ENCODE results near the gene EML3.
A peak's percentile ranks its signal among the peaks of the same experiment; 100 is the strongest.

The EML3 gene

DNA sequence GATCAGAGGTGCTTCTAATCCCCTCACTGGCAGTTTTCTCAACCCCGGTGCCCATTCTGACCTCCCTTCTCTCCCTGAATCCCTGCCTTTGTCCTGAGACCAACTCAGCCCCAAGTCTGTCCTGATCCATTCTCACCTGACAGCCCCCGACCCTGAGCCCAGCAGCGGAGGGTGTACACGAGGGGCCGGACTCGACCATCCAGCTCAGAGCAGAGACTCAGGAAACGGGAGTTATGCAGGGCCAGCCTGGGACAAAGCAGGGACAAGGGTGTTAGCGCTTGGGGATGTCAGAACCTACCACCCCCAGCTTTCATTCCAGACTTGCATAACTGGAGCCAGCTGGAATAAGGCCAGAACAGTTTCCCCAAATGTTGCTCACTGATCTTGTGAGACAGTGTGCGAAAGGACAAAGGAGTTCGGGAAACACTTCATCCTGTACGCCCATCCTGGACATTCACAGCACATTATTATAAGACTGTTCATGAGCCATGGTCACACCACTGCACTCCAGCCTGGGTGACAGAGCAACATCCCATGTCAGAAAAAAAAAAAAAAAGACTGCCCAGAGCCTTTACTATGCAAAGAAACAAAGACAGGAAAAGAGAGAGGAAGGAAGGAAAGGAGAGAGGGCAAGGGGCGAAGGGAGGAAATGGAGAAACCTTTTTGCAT lies 35.4 kb downstream of the EML3 start:
- TF ChIP-seq ZFP3 (CRISPR knock-in tag; IDR thresholded peaks at IDR 0.05) (no peak), ZFP30 (CRISPR knock-in tag; IDR thresholded peaks at IDR 0.05) (no peak), TOX (CRISPR knock-in tag; IDR thresholded peaks at IDR 0.05; ENCODE audit: borderline replicate concordance) (no peak), CSDC2 (CRISPR knock-in tag; IDR thresholded peaks at IDR 0.05) (no peak), RARB (CRISPR knock-in tag; IDR thresholded peaks at IDR 0.05) (no peak), ZNF565 (CRISPR knock-in tag; conservative IDR thresholded peaks at IDR 0.05; ENCODE audit: low read depth) (no peak), ARNTL (CRISPR knock-in tag; IDR thresholded peaks at IDR 0.05; ENCODE audit: borderline replicate concordance, low read depth) (no peak), TCF4 (CRISPR knock-in tag; IDR thresholded peaks at IDR 0.05; ENCODE audit: borderline replicate concordance) (no peak), ESRRG (CRISPR knock-in tag; IDR thresholded peaks at IDR 0.05) (no peak), BACH2 (CRISPR knock-in tag; IDR thresholded peaks at IDR 0.05; ENCODE audit: borderline replicate concordance) (no peak), ZNF8 (CRISPR knock-in tag; IDR thresholded peaks at IDR 0.05) (no peak), PPARA (CRISPR knock-in tag; IDR thresholded peaks at IDR 0.05; ENCODE audit: borderline replicate concordance) (no peak), SNAI2 (CRISPR knock-in tag; IDR thresholded peaks at IDR 0.05) (no peak)
- TF ChIP-seq, protein P1, sequence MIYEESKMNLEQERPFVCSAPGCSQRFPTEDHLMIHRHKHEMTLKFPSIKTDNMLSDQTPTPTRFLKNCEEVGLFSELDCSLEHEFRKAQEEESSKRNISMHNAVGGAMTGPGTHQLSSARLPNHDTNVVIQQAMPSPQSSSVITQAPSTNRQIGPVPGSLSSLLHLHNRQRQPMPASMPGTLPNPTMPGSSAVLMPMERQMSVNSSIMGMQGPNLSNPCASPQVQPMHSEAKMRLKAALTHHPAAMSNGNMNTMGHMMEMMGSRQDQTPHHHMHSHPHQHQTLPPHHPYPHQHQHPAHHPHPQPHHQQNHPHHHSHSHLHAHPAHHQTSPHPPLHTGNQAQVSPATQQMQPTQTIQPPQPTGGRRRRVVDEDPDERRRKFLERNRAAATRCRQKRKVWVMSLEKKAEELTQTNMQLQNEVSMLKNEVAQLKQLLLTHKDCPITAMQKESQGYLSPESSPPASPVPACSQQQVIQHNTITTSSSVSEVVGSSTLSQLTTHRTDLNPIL (CRISPR knock-in tag; IDR thresholded peaks at IDR 0.05; ENCODE audit: low read depth), result no peak
- ATAC-seq, result no peak

DNA sequence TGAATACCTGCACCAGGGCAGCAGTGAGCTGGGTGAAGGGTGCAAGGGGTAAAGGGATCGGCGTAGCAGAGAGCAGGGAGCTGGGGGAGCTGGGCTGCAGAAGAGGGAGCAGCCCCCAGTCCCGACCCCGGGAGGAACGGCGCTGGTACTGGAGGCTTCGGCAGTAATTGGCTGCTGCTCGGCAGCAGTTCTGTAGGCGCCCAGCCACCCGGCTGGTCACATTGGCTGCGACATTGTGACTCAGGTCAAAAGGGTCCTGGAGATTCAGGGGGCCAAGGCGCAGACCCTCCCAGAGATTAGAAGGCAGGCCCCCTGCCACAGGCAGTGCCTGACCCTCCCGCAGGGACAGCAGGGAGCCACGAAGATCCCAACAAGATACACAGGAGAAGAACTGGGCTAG lies 36.7 kb downstream of the EML3 start:
- no peak for ATAC-seq

DNA sequence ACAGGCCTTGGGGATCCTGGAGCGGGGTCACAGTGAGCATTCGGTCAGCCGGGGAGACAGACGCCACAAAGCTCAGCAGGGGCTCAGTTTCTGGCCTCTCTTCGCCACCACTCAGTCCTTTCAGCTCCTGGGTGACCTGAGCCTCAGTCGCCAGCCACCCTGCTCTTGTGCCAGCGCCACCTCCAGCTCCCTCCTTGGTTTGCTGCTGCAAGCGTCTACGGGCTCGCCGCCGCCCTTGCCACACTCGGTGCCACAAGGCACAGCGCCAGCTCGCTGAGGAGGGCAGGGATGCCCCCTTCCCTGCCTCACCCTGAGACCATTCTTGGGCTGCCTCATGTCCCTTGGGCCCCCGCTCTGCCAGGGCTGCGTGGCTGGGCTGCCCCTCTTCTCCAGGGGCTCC lies 37.4 kb downstream of the EML3 start:
- TF ChIP-seq ISL1 (CRISPR knock-in tag; IDR thresholded peaks at IDR 0.05) (no peak), TOX (CRISPR knock-in tag; IDR thresholded peaks at IDR 0.05; ENCODE audit: borderline replicate concordance) (no peak)
- no peak for ATAC-seq

More for the DNA sequence above, 36.7 kb downstream of the EML3 start:
- TF ChIP-seq ZNF565 (CRISPR knock-in tag; conservative IDR thresholded peaks at IDR 0.05; ENCODE audit: low read depth) (no peak), TCF4 (CRISPR knock-in tag; IDR thresholded peaks at IDR 0.05; ENCODE audit: borderline replicate concordance) (no peak), ZNF70 (CRISPR knock-in tag; IDR thresholded peaks at IDR 0.05) (no peak)

DNA sequence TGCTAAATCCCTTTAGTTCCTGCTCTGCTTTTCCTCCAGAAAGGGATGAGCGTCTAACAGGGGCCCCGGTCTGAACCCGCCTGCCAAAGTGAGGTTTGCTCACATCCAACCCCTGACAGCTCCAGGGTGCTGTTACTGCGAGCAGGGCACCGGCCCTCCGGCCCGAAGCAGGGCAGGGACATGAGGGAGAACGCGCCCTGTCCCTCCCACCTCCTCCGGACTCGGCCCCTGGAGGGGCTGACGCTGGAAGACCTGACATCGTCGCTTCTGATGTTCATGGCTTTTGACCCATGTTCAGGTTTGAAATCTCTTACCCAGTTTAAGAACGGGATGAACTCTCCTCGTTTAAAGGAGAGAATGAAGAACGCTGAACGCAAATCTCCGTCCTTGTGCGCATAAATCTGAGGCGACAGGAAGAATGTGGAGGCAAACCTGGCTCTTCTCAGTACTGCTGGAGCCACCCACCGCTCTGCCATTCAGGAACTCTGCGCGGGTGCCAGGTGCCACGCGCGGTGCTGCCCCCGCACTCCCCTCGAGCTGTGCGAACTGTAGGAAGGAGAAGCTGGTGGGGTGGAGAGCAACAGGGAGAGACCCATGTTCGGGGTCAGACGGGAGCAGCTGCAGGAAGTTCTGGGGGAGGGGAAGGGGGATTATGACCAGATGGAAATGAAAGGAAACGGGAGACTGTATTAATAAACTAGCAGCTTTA lies 38.1 kb downstream of the EML3 start:
- no peak for TF ChIP-seq TOX (CRISPR knock-in tag; IDR thresholded peaks at IDR 0.05; ENCODE audit: borderline replicate concordance)
- TF ChIP-seq, protein P1 (CRISPR knock-in tag; IDR thresholded peaks at IDR 0.05; ENCODE audit: low read depth), result no peak
- no peak for TF ChIP-seq ZC3H10 (CRISPR knock-in tag; IDR thresholded peaks at IDR 0.05)
- no peak for TF ChIP-seq GLIS3 (CRISPR knock-in tag; IDR thresholded peaks at IDR 0.05)
- no peak for TF ChIP-seq TCF4 (CRISPR knock-in tag; IDR thresholded peaks at IDR 0.05; ENCODE audit: borderline replicate concordance)
- TF ChIP-seq, protein P2, sequence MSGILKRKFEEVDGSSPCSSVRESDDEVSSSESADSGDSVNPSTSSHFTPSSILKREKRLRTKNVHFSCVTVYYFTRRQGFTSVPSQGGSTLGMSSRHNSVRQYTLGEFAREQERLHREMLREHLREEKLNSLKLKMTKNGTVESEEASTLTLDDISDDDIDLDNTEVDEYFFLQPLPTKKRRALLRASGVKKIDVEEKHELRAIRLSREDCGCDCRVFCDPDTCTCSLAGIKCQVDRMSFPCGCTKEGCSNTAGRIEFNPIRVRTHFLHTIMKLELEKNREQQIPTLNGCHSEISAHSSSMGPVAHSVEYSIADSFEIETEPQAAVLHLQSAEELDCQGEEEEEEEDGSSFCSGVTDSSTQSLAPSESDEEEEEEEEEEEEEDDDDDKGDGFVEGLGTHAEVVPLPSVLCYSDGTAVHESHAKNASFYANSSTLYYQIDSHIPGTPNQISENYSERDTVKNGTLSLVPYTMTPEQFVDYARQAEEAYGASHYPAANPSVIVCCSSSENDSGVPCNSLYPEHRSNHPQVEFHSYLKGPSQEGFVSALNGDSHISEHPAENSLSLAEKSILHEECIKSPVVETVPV (CRISPR knock-in tag; IDR thresholded peaks at IDR 0.05), result no peak
- TF ChIP-seq PPARA (CRISPR knock-in tag; IDR thresholded peaks at IDR 0.05; ENCODE audit: borderline replicate concordance), result no peak
- no peak for TF ChIP-seq ISL1 (CRISPR knock-in tag; IDR thresholded peaks at IDR 0.05)
- no peak for TF ChIP-seq ZFP3 (CRISPR knock-in tag; IDR thresholded peaks at IDR 0.05)
- no peak for TF ChIP-seq SNAI2 (CRISPR knock-in tag; IDR thresholded peaks at IDR 0.05)
- no peak for TF ChIP-seq ZFP30 (CRISPR knock-in tag; IDR thresholded peaks at IDR 0.05)
- TF ChIP-seq ZNF70 (CRISPR knock-in tag; IDR thresholded peaks at IDR 0.05), result no peak
- peak; percentile 37 for ATAC-seq

DNA sequence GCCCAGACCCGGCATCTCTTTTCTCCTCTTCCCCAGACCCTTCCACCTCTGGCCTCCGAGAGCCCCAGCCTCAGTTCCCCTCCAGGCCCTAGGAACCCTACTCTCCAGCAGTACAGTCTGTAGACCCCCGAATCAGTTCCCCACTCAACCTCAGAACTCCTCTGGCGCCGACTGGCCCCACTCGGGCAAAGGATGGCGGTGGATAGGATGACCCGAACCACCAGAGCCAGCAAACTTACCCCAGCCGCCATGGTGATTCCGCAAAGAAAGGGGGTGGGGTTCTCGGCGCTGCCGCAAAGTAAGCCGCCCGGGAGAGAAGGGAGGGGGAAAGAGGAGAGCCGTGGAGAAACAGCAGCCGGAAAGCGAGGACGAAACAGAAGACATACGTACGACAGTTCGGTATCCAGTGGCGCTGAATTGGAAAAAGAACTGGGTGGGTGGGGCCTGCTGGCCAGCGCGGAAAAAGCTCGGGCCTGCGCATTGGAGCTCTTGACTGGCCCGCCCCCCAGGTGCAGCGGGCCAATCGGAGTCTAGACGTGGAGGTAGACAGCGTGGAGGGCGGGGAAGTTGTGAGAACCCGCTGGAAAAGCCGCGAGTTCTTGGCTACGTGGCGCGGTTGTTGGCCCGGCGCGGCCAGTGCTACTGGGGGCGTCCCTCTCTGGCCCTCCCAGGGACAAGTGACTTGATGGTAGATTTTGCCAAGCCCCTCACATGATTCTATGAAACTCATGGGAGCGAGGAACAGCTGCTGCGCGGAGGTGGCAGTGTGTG lies 38.8 kb downstream of the EML3 start, which contains the start of gene EEF1G:
Gene EEF1G, minus strand, starts transcription at position 300 of the 771 bp plus-strand sequence. Its CDS starts 49 bp downstream, at position 251.
- peak; percentile 94 for ATAC-seq
- TF ChIP-seq GLIS3 (CRISPR knock-in tag; IDR thresholded peaks at IDR 0.05) (no peak), ZFP3 (CRISPR knock-in tag; IDR thresholded peaks at IDR 0.05) (no peak), ZC3H10 (CRISPR knock-in tag; IDR thresholded peaks at IDR 0.05) (no peak), ZNF565 (CRISPR knock-in tag; conservative IDR thresholded peaks at IDR 0.05; ENCODE audit: low read depth) (no peak)
- TF ChIP-seq, protein P3, sequence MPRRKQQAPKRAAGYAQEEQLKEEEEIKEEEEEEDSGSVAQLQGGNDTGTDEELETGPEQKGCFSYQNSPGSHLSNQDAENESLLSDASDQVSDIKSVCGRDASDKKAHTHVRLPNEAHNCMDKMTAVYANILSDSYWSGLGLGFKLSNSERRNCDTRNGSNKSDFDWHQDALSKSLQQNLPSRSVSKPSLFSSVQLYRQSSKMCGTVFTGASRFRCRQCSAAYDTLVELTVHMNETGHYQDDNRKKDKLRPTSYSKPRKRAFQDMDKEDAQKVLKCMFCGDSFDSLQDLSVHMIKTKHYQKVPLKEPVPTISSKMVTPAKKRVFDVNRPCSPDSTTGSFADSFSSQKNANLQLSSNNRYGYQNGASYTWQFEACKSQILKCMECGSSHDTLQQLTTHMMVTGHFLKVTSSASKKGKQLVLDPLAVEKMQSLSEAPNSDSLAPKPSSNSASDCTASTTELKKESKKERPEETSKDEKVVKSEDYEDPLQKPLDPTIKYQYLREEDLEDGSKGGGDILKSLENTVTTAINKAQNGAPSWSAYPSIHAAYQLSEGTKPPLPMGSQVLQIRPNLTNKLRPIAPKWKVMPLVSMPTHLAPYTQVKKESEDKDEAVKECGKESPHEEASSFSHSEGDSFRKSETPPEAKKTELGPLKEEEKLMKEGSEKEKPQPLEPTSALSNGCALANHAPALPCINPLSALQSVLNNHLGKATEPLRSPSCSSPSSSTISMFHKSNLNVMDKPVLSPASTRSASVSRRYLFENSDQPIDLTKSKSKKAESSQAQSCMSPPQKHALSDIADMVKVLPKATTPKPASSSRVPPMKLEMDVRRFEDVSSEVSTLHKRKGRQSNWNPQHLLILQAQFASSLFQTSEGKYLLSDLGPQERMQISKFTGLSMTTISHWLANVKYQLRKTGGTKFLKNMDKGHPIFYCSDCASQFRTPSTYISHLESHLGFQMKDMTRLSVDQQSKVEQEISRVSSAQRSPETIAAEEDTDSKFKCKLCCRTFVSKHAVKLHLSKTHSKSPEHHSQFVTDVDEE (CRISPR knock-in tag; IDR thresholded peaks at IDR 0.05), result no peak
- TF ChIP-seq, protein P4, sequence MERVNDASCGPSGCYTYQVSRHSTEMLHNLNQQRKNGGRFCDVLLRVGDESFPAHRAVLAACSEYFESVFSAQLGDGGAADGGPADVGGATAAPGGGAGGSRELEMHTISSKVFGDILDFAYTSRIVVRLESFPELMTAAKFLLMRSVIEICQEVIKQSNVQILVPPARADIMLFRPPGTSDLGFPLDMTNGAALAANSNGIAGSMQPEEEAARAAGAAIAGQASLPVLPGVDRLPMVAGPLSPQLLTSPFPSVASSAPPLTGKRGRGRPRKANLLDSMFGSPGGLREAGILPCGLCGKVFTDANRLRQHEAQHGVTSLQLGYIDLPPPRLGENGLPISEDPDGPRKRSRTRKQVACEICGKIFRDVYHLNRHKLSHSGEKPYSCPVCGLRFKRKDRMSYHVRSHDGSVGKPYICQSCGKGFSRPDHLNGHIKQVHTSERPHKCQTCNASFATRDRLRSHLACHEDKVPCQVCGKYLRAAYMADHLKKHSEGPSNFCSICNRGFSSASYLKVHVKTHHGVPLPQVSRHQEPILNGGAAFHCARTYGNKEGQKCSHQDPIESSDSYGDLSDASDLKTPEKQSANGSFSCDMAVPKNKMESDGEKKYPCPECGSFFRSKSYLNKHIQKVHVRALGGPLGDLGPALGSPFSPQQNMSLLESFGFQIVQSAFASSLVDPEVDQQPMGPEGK (CRISPR knock-in tag; IDR thresholded peaks at IDR 0.05; ENCODE audit: borderline replicate concordance), result no peak
- TF ChIP-seq, protein P2 (CRISPR knock-in tag; IDR thresholded peaks at IDR 0.05), result no peak

Measured in SK-N-SH treated with all-trans-retinoic acid at 6 μM for 48 hours (cell line).